ENCODE measurements around the gene CRYBA4. TPM values are rescaled to one million over a fixed set of nuclear protein-coding genes. Genes with fewer than 3 reads are reported as not detected.

The CRYBA4 gene
- total RNA-seq, 5 donors from 2014 or later (not counting 1 experiment from before 2014, with no cell fraction given): not detected

GRCh38 chr22:26672590-26673468 is 51.1 kb downstream of the CRYBA4 start:
- WGBS (ENCODE audit: insufficient coverage): under 1% methylated on average over 20 of the region's 36 CpGs
- Histone ChIP-seq H3K4me1 (ENCODE audit: control insufficient read depth in 1 of 2, extremely low read depth in 1 of 2, insufficient read depth in 2 of 2, low read length in 2 of 2) (peaks cover 42 to 97% of the 10 kb centered on the region in 2 experiments), H3K27ac (ENCODE audit: low read length) (peak overlapping the region; percentile 93), H3K4me3 (ENCODE audit: control insufficient read depth in 1 of 2, extremely low read depth in 1 of 2, low read length in 1 of 2) (peak overlapping the region; percentile 87 to 92), H3K36me3 (ENCODE audit: control insufficient read depth in 2 of 2, extremely low read depth in 1 of 2, insufficient read depth in 1 of 2, low read length in 1 of 2) (peaks cover 0 to 28% of the 10 kb centered on the region in 2 donors), H3K9me3 (no peaks in the 10 kb centered on the region), H3K27me3 (replicated peaks in 1 of 2; ENCODE audit: control insufficient read depth in 2 of 2, extremely low read depth in 1 of 2, insufficient read depth in 2 of 2, low read length in 1 of 2) (no peaks in the 10 kb centered on the region)
- DNase-seq (peak; percentile 86 to 95 (median 90)), ATAC-seq (replicated peaks in 1 of 4) (peak; percentile 74 to 79 (median 78))
- ChIA-PET POLR2A (interaction anchor here in 1 of 2 donors (1.0 kb wide), 1 partner anchor 189 kb away, joined by 4 read pairs; the partner anchor contains the start of genes HPS4 and SRRD), CTCF (interaction anchor here (0.6 to 2.6 kb wide), 5 partner anchors 15 to 250 kb away, joined by 3 to 15 read pairs (median 3); partner anchors contain the start of genes HPS4 (in 1 of the 2), MIAT (in 1 of the 2) and SRRD (in 1 of the 2))
- H3K27me3 Mint-ChIP-seq: no peaks in the 10 kb centered on the region
- peak overlapping the region; percentile 97 to 99 for H3K27ac Mint-ChIP-seq
- peaks cover 10% of the 10 kb centered on the region for H3K36me3 Mint-ChIP-seq
- peak overlapping the region; percentile 93 to 94 (median 94) for H3K4me3 Mint-ChIP-seq
- no peaks in the 10 kb centered on the region for H3K9me3 Mint-ChIP-seq
- H3K4me1 Mint-ChIP-seq: peaks cover 76 to 88% (median 88%) of the 10 kb centered on the region in 3 donors

DNA sequence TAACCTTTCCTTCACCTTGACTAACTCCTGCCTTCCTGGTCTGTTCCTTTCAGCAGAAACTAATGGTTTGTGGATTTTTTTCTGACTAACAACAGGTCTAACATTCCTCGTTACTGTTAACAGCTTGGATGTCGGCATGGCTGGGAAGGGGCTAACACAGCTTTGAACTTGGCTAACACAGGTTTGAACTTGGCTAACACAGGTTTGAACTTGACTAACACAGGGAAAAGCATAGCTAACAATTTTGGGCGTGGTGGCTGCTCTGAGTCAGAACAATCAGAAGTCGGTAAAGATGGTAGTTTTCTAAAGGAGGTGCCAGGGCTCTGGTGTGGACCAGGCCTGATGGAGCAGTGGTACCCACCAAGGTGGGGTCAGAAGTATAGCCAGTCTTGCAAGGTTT is 51.7 kb downstream of the CRYBA4 start:
- Mint-ChIP-seq H3K4me1 (peaks cover 83 to 94% (median 92%) of the 10 kb centered on the region in 3 donors), H3K9me3 (no peaks in the 10 kb centered on the region), H3K36me3 (peaks cover 10% of the 10 kb centered on the region), H3K27ac (peak overlapping the region; percentile 97 to 99), H3K27me3 (no peaks in the 10 kb centered on the region), H3K4me3 (peak overlapping the region; percentile 93 to 94 (median 94))
- no peaks in the 10 kb centered on the region for H3K9me3 ChIP-seq
- WGBS (ENCODE audit: insufficient coverage): 9% methylated on average over 3 of the region's 4 CpGs
- peaks cover 0 to 21% of the 10 kb centered on the region in 2 donors for H3K36me3 ChIP-seq (ENCODE audit: control insufficient read depth in 2 of 2, extremely low read depth in 1 of 2, insufficient read depth in 1 of 2, low read length in 1 of 2)
- ChIA-PET CTCF (interaction anchor here (0.6 to 2.6 kb wide), 8 partner anchors 8 to 307 kb away, joined by 3 to 15 read pairs (median 4); partner anchors contain the start of genes MIAT (in 2 of the 2), HPS4 (in 1 of the 2) and SRRD (in 1 of the 2)), POLR2A (interaction anchor here in 1 of 2 donors (1.0 kb wide), 1 partner anchor 190 kb away, joined by 4 read pairs; the partner anchor contains the start of genes HPS4 and SRRD)
- no peaks in the 10 kb centered on the region for H3K27me3 ChIP-seq (replicated peaks in 1 of 2; ENCODE audit: control insufficient read depth in 2 of 2, extremely low read depth in 1 of 2, insufficient read depth in 2 of 2, low read length in 1 of 2)
- DNase-seq: peak in 5 of 35 experiments; percentile 8 to 42 (median 34)
- peak overlapping the region; percentile 87 to 92 for H3K4me3 ChIP-seq (ENCODE audit: control insufficient read depth in 1 of 2, extremely low read depth in 1 of 2, low read length in 1 of 2)
- H3K4me1 ChIP-seq (ENCODE audit: control insufficient read depth in 1 of 2, extremely low read depth in 1 of 2, insufficient read depth in 2 of 2, low read length in 2 of 2): peaks cover 42 to 97% of the 10 kb centered on the region in 2 experiments
- no peak for ATAC-seq (replicated peaks in 1 of 4)
- H3K27ac ChIP-seq (ENCODE audit: low read length): peak overlapping the region; percentile 93

DNA sequence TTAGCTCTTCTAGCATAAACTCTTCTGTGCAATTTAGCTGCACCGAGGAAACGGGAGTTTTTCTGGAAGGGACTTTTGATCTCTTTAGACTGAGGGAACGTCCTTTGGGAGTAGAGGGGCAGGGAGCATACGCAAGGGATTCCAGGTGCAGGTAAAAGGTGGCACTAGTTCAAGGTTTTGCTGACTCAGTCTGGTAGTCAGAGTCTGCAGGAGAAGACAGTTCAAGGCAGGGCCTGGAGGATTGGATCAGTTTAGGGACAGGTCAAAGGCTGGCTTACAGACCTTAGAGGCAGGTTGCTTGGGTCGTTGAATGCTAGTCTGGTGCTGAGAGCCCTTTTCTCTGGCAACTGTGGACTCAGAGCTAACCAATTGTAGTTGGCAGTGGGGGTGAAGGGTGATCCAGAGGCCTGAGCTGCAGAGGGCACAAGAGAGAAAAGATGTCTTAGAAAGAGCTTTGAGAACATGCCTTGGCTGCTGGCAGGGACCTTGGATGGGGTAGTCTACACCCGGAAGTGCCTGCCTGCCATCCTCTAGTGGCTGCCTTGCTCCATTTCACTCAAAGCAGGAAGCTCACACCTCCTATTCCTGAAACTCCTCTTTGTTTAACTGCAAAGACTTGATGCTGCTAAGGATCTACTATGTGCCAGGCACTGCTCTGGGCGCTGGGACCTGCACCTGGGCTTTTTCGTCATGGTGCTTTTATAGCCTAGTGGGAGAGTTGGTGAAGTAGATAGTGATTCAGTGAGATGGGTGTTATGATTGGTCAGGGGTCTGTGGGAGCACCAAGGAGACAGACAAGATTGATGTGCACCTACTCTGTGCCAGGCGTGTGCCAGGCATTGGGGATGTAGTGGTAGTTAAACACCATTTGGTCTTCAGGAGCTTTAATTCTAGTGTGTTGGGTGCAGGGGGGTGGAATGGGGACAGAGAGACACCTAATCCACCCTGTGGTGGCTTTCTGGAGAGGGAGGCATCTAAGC is 52.7 kb downstream of the CRYBA4 start:
- Histone ChIP-seq H3K4me3 (ENCODE audit: control insufficient read depth in 1 of 2, extremely low read depth in 1 of 2, low read length in 1 of 2) (peak overlapping the region; percentile 87 to 92), H3K9me3 (no peaks in the 10 kb centered on the region), H3K27me3 (replicated peaks in 1 of 2; ENCODE audit: control insufficient read depth in 2 of 2, extremely low read depth in 1 of 2, insufficient read depth in 2 of 2, low read length in 1 of 2) (no peaks in the 10 kb centered on the region), H3K27ac (ENCODE audit: low read length) (peak overlapping the region; percentile 93), H3K36me3 (ENCODE audit: control insufficient read depth in 2 of 2, extremely low read depth in 1 of 2, insufficient read depth in 1 of 2, low read length in 1 of 2) (peaks cover 0 to 12% of the 10 kb centered on the region in 2 donors), H3K4me1 (ENCODE audit: control insufficient read depth in 1 of 2, extremely low read depth in 1 of 2, insufficient read depth in 2 of 2, low read length in 2 of 2) (peaks cover 42 to 96% of the 10 kb centered on the region in 2 experiments)
- no peaks in the 10 kb centered on the region for H3K27me3 Mint-ChIP-seq
- peaks cover 10% of the 10 kb centered on the region for H3K36me3 Mint-ChIP-seq
- H3K4me3 Mint-ChIP-seq: peak overlapping the region; percentile 93 to 94 (median 94)
- peak overlapping the region; percentile 97 to 99 for H3K27ac Mint-ChIP-seq
- CTCF ChIA-PET: interaction anchor here (0.6 to 2.6 kb wide), 7 partner anchors 9 to 308 kb away, joined by 3 to 15 read pairs (median 6); partner anchors contain the start of genes HPS4 (in 1 of the 2), MIAT (in 1 of the 2) and SRRD (in 1 of the 2)
- peaks cover 87 to 95% (median 90%) of the 10 kb centered on the region in 3 donors for H3K4me1 Mint-ChIP-seq
- H3K9me3 Mint-ChIP-seq: no peaks in the 10 kb centered on the region
- 53% methylated on average over 6 of the region's 9 CpGs for WGBS (ENCODE audit: insufficient coverage)
- peak in 13 of 35 experiments; percentile 6 to 59 (median 16) for DNase-seq
- no peak for ATAC-seq (replicated peaks in 1 of 4)
- POLR2A ChIA-PET: no interaction called here

GRCh38 chr22:26675687-26676268 is 54.0 kb downstream of the CRYBA4 start:
- H3K36me3 ChIP-seq (ENCODE audit: control insufficient read depth in 2 of 2, extremely low read depth in 1 of 2, insufficient read depth in 1 of 2, low read length in 1 of 2): peaks cover 0 to 20% of the 10 kb centered on the region in 2 donors
- Mint-ChIP-seq H3K4me3 (peak overlapping the region; percentile 93 to 94 (median 94)), H3K4me1 (peaks cover 82 to 94% (median 86%) of the 10 kb centered on the region in 3 donors), H3K27ac (peak overlapping the region; percentile 97 to 99), H3K9me3 (no peaks in the 10 kb centered on the region), H3K36me3 (peaks cover 10% of the 10 kb centered on the region), H3K27me3 (no peaks in the 10 kb centered on the region)
- WGBS (ENCODE audit: insufficient coverage): 100% methylated on average over 1 of the region's 4 CpGs
- H3K27me3 ChIP-seq (replicated peaks in 1 of 2; ENCODE audit: control insufficient read depth in 2 of 2, extremely low read depth in 1 of 2, insufficient read depth in 2 of 2, low read length in 1 of 2): no peaks in the 10 kb centered on the region
- no peaks in the 10 kb centered on the region for H3K9me3 ChIP-seq
- POLR2A ChIA-PET: interaction anchor here in 1 of 2 donors (0.6 kb wide), 1 partner anchor 1243 kb away, joined by 8 read pairs; the partner anchor contains the start of gene PITPNB
- no peak for DNase-seq
- ATAC-seq (replicated peaks in 1 of 4): no peak
- H3K27ac ChIP-seq (ENCODE audit: low read length): peak overlapping the region; percentile 93
- H3K4me1 ChIP-seq (ENCODE audit: control insufficient read depth in 1 of 2, extremely low read depth in 1 of 2, insufficient read depth in 2 of 2, low read length in 2 of 2): peaks cover 42 to 87% of the 10 kb centered on the region in 2 experiments
- H3K4me3 ChIP-seq (ENCODE audit: control insufficient read depth in 1 of 2, extremely low read depth in 1 of 2, low read length in 1 of 2): no peak overlapping the region
- CTCF ChIA-PET: interaction anchor here (0.5 to 0.6 kb wide), 3 partner anchors 9 to 76 kb away, joined by 3 to 10 read pairs (median 3); no protein-coding TSS in a partner anchor

GRCh38 chr22:26677217-26677616 is 55.5 kb downstream of the CRYBA4 start:
- H3K27me3 ChIP-seq (replicated peaks in 1 of 2; ENCODE audit: control insufficient read depth in 2 of 2, extremely low read depth in 1 of 2, insufficient read depth in 2 of 2, low read length in 1 of 2): no peaks in the 10 kb centered on the region
- no peak overlapping the region for H3K4me3 Mint-ChIP-seq
- no peak for ATAC-seq (replicated peaks in 1 of 4)
- H3K4me1 ChIP-seq (ENCODE audit: control insufficient read depth in 1 of 2, extremely low read depth in 1 of 2, insufficient read depth in 2 of 2, low read length in 2 of 2): peaks cover 28 to 73% of the 10 kb centered on the region in 2 experiments
- H3K27me3 Mint-ChIP-seq: no peaks in the 10 kb centered on the region
- CTCF ChIA-PET: no interaction called here
- H3K36me3 ChIP-seq (ENCODE audit: control insufficient read depth in 2 of 2, extremely low read depth in 1 of 2, insufficient read depth in 1 of 2, low read length in 1 of 2): peaks cover 4 to 34% of the 10 kb centered on the region in 2 donors
- H3K9me3 Mint-ChIP-seq: no peaks in the 10 kb centered on the region
- no peak overlapping the region for H3K27ac ChIP-seq (ENCODE audit: low read length)
- no peak overlapping the region for H3K4me3 ChIP-seq (ENCODE audit: control insufficient read depth in 1 of 2, extremely low read depth in 1 of 2, low read length in 1 of 2)
- peaks cover 19% of the 10 kb centered on the region for H3K36me3 Mint-ChIP-seq
- peaks cover 71 to 85% (median 75%) of the 10 kb centered on the region in 3 donors for H3K4me1 Mint-ChIP-seq
- WGBS (ENCODE audit: insufficient coverage): 91% methylated on average over 4 of the region's 5 CpGs
- H3K9me3 ChIP-seq: no peaks in the 10 kb centered on the region
- H3K27ac Mint-ChIP-seq: peak overlapping the region; percentile 84 to 86
- POLR2A ChIA-PET: no interaction called here
- no peak for DNase-seq

Measured in T-cell (primary cell).